Liver (tissue), 9 donors: ENCODE measurements around the gene GNG7. TPM values are rescaled to one million over a fixed set of nuclear protein-coding genes. Genes with fewer than 3 reads are reported as not detected.

ENCODE experiments used
- DNase-seq: peaks from one replicate; pipeline ENCODE4 v3.0.0-alpha.2; 2017; ENCODE audit warnings: low spot score
- H3K27ac ChIP-seq, 2 donors: one replicate each; pipeline ENCODE4 v1.7.0; 2013; ENCODE audit warnings: inconsistent platforms in 2 of 2, low read length in 2 of 2, control low read depth in 1 of 2, low read depth in 1 of 2, mild to moderate bottlenecking in 1 of 2
- H3K27me3 ChIP-seq, 4 donors: one replicate each; pipeline versions ENCODE4 v1.6.1 to v1.7.0; 2013; ENCODE audit warnings: low read length in 3 of 4, inconsistent platforms in 1 of 4, mild to moderate bottlenecking in 1 of 4, moderate library complexity in 1 of 4; ENCODE audit not compliant: control insufficient read depth in 4 of 4, insufficient read depth in 4 of 4
- H3K36me3 ChIP-seq, 4 donors: one replicate each; pipeline versions ENCODE4 v1.6.1 to v1.7.0; 2013; ENCODE audit warnings: low read length in 3 of 4, mild to moderate bottlenecking in 3 of 4, low read depth in 1 of 4, moderate library complexity in 1 of 4; ENCODE audit not compliant: control insufficient read depth in 4 of 4, insufficient read depth in 3 of 4
- H3K4me1 ChIP-seq, 4 donors: one replicate each; pipeline versions ENCODE4 v1.6.1 to v1.7.0; 2013; ENCODE audit warnings: low read length in 3 of 4, mild to moderate bottlenecking in 3 of 4, moderate library complexity in 1 of 4; ENCODE audit not compliant: control insufficient read depth in 4 of 4, insufficient read depth in 4 of 4
- H3K4me3 ChIP-seq, 3 donors: one replicate each; pipeline versions ENCODE4 v1.6.1 to v1.7.0; 2013; ENCODE audit warnings: low read length in 3 of 3, control low read depth in 1 of 3, low read depth in 1 of 3, mild to moderate bottlenecking in 1 of 3
- H3K9ac ChIP-seq, 2 donors: one replicate each; pipeline ENCODE4 v1.7.0; 2013; ENCODE audit warnings: low read length in 2 of 2, mild to moderate bottlenecking in 2 of 2, moderate library complexity in 2 of 2, control low read depth in 1 of 2, low read depth in 1 of 2
- H3K9me3 ChIP-seq, 4 donors: one replicate each; pipeline versions ENCODE4 v1.6.1 to v1.7.0; 2013; ENCODE audit warnings: low read length in 3 of 4; ENCODE audit not compliant: control insufficient read depth in 4 of 4
- EGR1 ChIP-seq, 2 donors: IDR thresholded peaks; 2 replicates each; pipeline ENCODE4 v1.6.1; 2016 to 2018; ENCODE audit warnings: antibody characterized with exemption in 2 of 2, low read depth in 2 of 2
- FOXA1 ChIP-seq: IDR thresholded peaks from 2 replicates; pipeline ENCODE4 v1.6.1; 2016; ENCODE audit warnings: antibody characterized with exemption
- GABPA ChIP-seq, 2 donors: IDR thresholded peaks in 1 of 2; conservative IDR thresholded peaks in 1 of 2; 2 replicates each; pipeline ENCODE4 v1.6.1; 2016; ENCODE audit warnings: antibody characterized with exemption in 2 of 2, mild to moderate bottlenecking in 1 of 2, moderate library complexity in 1 of 2
- HNF4A ChIP-seq, 2 donors: conservative IDR thresholded peaks; 2 replicates each; pipeline ENCODE4 v1.6.1; 2016; ENCODE audit warnings: antibody characterized with exemption in 2 of 2, mild to moderate bottlenecking in 2 of 2
- HNF4G ChIP-seq: IDR thresholded peaks from 2 replicates; pipeline ENCODE4 v1.6.1; 2016; ENCODE audit warnings: antibody characterized with exemption
- JUND ChIP-seq, 2 donors: IDR thresholded peaks; 2 replicates each; pipeline ENCODE4 v1.6.1; 2016; ENCODE audit warnings: antibody characterized with exemption in 2 of 2
- RAD21 ChIP-seq, 2 donors: IDR thresholded peaks; 2 replicates each; pipeline ENCODE4 v1.6.1; 2016; ENCODE audit warnings: antibody characterized with exemption in 2 of 2, mild to moderate bottlenecking in 2 of 2
- RXRA ChIP-seq, 2 donors: IDR thresholded peaks; 2 replicates each; pipeline ENCODE4 v1.6.1; 2017 to 2018; ENCODE audit warnings: antibody characterized with exemption in 2 of 2, mild to moderate bottlenecking in 1 of 2
- SP1 ChIP-seq: IDR thresholded peaks from 2 replicates; pipeline ENCODE4 v1.6.1; 2018; ENCODE audit warnings: antibody characterized with exemption, mild to moderate bottlenecking
- TAF1 ChIP-seq: conservative IDR thresholded peaks from 2 replicates; pipeline ENCODE4 v1.6.1; 2016; ENCODE audit warnings: antibody characterized with exemption, mild to moderate bottlenecking
- YY1 ChIP-seq: IDR thresholded peaks from 2 replicates; pipeline ENCODE4 v1.6.1; 2016; ENCODE audit warnings: antibody characterized with exemption, mild to moderate bottlenecking
- WGBS: extraction: QIAGEN DNeasy Blood & Tissue Kit; methylation state at CpG from one replicate; pipeline ENCODE4 v1.1.7; 2013; 5-methylcytosine and 5-hydroxymethylcytosine counted together
- polyA plus RNA-seq, 2 donors: library from polyadenylated mRNA; stranded (reverse) in 1 of 2; unstranded in 1 of 2; fragments of 200-250 nt in 1 of 2; fragments of >200 nt in 1 of 2; fragmentation: Nextera tagmentation in 1 of 2; extraction: Ambion mirVana in 1 of 2; gene quantifications; one replicate each; pipeline versions ENCODE4 v1.2.1 to v1.2.3, GENCODE V29; 2013 to 2015
- total RNA-seq, 2 donors: library from RNA; depleted of rRNA; stranded (reverse); fragments of >200 nt; gene quantifications; one replicate each; pipeline ENCODE4 v1.2.3, GENCODE V29; 2014
- TF ChIP-seq, protein P1 (sequence below): IDR thresholded peaks from 2 replicates; pipeline ENCODE4 v1.6.1; 2016; ENCODE audit warnings: antibody characterized with exemption, mild to moderate bottlenecking
- TF ChIP-seq, protein P2 (sequence below): IDR thresholded peaks from 2 replicates; pipeline ENCODE4 v1.6.1; 2016; ENCODE audit warnings: antibody characterized with exemption
- TF ChIP-seq, protein P3 (sequence below): IDR thresholded peaks from 2 replicates; pipeline ENCODE4 v1.6.1; 2016; ENCODE audit warnings: antibody characterized with exemption
- donor health status: healthy.
- donor health status: healthy.
- donor health status: healthy.
- donor health status: healthy.
- donor health status: healthy.

Gene GNG7
- total and polyA plus RNA-seq, 4 donors = 0.75 to 1.9 (median 1.1) TPM

DNA sequence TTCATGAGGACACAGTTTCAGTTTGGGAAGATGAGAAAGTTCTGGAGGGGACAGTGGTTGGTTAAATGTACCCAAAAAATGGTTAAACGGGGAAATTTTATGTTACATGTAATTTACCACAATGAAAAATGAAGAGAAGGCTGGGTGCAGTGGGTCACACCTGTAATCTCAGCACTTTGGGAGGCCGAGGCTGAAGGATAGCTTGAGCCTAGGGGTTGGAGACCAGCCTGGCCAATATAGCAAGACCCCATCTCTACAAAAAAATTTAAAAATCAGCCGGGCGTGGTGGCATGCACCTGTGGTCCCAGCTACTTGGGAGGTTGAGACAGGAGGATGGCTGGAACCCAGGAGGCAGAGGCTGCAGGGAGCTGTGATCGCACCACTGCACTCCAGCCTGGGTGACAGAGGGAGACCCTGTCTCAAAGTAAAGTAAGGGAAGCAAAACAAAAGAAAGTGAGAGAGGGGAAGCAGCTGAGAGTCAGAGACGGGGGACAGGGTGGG is 17.2 kb downstream of the GNG7 start:
- no peak overlapping the region for H3K27ac ChIP-seq
- no peaks in the 10 kb centered on the region for H3K9me3 ChIP-seq
- no peak for DNase-seq
- 95% methylated on average over 6 of the region's 6 CpGs for WGBS
- no peaks in the 10 kb centered on the region for H3K36me3 ChIP-seq
- no peak for TF ChIP-seq FOXA1
- no peak for TF ChIP-seq JUND (IDR thresholded peaks at IDR 0.05)
- TF ChIP-seq TAF1 = no peak
- TF ChIP-seq HNF4G = no peak
- no peak for TF ChIP-seq YY1
- TF ChIP-seq, protein P1, sequence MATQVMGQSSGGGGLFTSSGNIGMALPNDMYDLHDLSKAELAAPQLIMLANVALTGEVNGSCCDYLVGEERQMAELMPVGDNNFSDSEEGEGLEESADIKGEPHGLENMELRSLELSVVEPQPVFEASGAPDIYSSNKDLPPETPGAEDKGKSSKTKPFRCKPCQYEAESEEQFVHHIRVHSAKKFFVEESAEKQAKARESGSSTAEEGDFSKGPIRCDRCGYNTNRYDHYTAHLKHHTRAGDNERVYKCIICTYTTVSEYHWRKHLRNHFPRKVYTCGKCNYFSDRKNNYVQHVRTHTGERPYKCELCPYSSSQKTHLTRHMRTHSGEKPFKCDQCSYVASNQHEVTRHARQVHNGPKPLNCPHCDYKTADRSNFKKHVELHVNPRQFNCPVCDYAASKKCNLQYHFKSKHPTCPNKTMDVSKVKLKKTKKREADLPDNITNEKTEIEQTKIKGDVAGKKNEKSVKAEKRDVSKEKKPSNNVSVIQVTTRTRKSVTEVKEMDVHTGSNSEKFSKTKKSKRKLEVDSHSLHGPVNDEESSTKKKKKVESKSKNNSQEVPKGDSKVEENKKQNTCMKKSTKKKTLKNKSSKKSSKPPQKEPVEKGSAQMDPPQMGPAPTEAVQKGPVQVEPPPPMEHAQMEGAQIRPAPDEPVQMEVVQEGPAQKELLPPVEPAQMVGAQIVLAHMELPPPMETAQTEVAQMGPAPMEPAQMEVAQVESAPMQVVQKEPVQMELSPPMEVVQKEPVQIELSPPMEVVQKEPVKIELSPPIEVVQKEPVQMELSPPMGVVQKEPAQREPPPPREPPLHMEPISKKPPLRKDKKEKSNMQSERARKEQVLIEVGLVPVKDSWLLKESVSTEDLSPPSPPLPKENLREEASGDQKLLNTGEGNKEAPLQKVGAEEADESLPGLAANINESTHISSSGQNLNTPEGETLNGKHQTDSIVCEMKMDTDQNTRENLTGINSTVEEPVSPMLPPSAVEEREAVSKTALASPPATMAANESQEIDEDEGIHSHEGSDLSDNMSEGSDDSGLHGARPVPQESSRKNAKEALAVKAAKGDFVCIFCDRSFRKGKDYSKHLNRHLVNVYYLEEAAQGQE = no peak
- TF ChIP-seq, protein P2, sequence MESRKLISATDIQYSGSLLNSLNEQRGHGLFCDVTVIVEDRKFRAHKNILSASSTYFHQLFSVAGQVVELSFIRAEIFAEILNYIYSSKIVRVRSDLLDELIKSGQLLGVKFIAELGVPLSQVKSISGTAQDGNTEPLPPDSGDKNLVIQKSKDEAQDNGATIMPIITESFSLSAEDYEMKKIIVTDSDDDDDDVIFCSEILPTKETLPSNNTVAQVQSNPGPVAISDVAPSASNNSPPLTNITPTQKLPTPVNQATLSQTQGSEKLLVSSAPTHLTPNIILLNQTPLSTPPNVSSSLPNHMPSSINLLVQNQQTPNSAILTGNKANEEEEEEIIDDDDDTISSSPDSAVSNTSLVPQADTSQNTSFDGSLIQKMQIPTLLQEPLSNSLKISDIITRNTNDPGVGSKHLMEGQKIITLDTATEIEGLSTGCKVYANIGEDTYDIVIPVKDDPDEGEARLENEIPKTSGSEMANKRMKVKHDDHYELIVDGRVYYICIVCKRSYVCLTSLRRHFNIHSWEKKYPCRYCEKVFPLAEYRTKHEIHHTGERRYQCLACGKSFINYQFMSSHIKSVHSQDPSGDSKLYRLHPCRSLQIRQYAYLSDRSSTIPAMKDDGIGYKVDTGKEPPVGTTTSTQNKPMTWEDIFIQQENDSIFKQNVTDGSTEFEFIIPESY = no peak
- TF ChIP-seq GABPA (IDR thresholded peaks at IDR 0.05 in 1 of 2, conservative IDR thresholded peaks at IDR 0.05 in 1 of 2) = no peak
- TF ChIP-seq SP1 = no peak
- TF ChIP-seq RXRA (IDR thresholded peaks at IDR 0.05) = no peak
- H3K27me3 ChIP-seq = no peaks in the 10 kb centered on the region
- H3K4me1 ChIP-seq = no peaks in the 10 kb centered on the region
- no peak overlapping the region for H3K9ac ChIP-seq
- no peak overlapping the region for H3K4me3 ChIP-seq

DNA sequence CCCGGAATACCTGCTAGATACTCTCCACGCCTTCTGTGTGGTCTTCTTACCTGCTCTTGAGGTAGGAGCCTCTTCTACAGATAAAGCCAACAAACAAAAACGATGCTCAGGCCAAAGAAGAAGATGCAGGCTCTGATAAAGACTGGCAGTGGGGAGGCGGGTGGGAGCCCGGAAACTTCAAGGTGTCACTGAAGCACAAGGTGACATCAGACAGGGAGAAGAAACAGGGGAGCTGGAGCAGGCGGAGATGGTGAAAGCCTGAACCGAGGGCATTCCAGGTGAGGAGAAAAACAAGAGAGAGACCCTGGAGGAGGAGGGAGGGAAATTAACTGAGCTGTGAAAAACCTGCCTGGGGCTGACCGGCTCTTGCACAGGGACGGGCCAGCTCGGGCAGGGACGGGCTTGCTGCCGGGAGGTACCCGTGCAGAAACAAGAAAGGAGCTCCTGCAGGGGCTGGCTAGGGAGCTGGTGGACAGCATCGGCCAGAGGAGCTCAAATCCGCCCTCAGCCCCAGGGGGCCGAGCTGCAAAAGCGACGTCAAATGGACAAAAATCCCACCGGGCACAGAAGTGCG is 19.0 kb downstream of the GNG7 start:
- WGBS = 88% methylated on average over 20 of the region's 20 CpGs
- Histone ChIP-seq H3K27ac (no peak overlapping the region), H3K9ac (no peak overlapping the region), H3K27me3 (no peaks in the 10 kb centered on the region), H3K9me3 (no peaks in the 10 kb centered on the region), H3K36me3 (no peaks in the 10 kb centered on the region), H3K4me1 (no peaks in the 10 kb centered on the region), H3K4me3 (no peak overlapping the region)
- TF ChIP-seq HNF4G (no peak), SP1 (no peak), EGR1 (IDR thresholded peaks at IDR 0.05; ENCODE audit: low read depth in 2 of 2) (no peak), GABPA (IDR thresholded peaks at IDR 0.05 in 1 of 2, conservative IDR thresholded peaks at IDR 0.05 in 1 of 2) (no peak), HNF4A (conservative IDR thresholded peaks at IDR 0.05) (no peak), RXRA (IDR thresholded peaks at IDR 0.05) (no peak), FOXA1 (no peak), RAD21 (IDR thresholded peaks at IDR 0.05) (no peak)
- TF ChIP-seq, protein P1 = no peak
- TF ChIP-seq, protein P3, sequence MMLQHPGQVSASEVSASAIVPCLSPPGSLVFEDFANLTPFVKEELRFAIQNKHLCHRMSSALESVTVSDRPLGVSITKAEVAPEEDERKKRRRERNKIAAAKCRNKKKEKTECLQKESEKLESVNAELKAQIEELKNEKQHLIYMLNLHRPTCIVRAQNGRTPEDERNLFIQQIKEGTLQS = no peak
- DNase-seq = no peak
